H1 (cell line): Measurements from ENCODE around the gene UCP2. TPM values are rescaled to one million over a fixed set of nuclear protein-coding genes. Genes with fewer than 3 reads are reported as not detected.

ENCODE experiments used
- CTCF ChIA-PET: fragments of 300-600 bp; sonication (Branson Sonifier 250); formaldehyde crosslinking; loops from one replicate; lab custom pipeline; 2021; ENCODE audit not compliant: partially characterized antibody; lab: Charles Lee
- POLR2A ChIA-PET: fragments of 300-600 bp; sonication (Branson Sonifier 250); formaldehyde crosslinking; loops from one replicate; lab custom pipeline; 2021; ENCODE audit warnings: inconsistent platforms; ENCODE audit not compliant: partially characterized antibody; lab: Charles Lee
- DNase-seq, 2 experiments: peaks; one replicate each; pipeline versions ENCODE4 v3.0.0 to v3.0.0-alpha.2; 2010 to 2022; ENCODE audit warnings: low spot score in 2 of 2, low read depth in 1 of 2, mixed read lengths in 1 of 2
- FAIRE-seq: peaks from 2 replicates; lab custom pipeline; 2011; peaks lifted over from hg19 to GRCh38; lab: Jason Lieb, UNC
- H2AFZ ChIP-seq: 2 replicates; pipeline ENCODE4 v1.8.1; 2012; ENCODE audit warnings: low read length, inconsistent platforms
- H2AK5ac ChIP-seq: 2 replicates; pipeline ENCODE4 v1.6.1; 2013; ENCODE audit warnings: low read depth, low read length
- H2BK120ac ChIP-seq: replicated peaks from 2 replicates; pipeline ENCODE3; 2013; ENCODE audit warnings: low read depth, low read length, inconsistent platforms
- H2BK12ac ChIP-seq: 2 replicates; pipeline ENCODE4 v1.6.1; 2013; ENCODE audit warnings: low read depth, low read length
- H2BK15ac ChIP-seq: 2 replicates; pipeline ENCODE4 v1.6.1; 2013; ENCODE audit warnings: low read length
- H2BK20ac ChIP-seq: 2 replicates; pipeline ENCODE4 v1.6.1; 2013; ENCODE audit warnings: low read length
- H2BK5ac ChIP-seq: 2 replicates; pipeline ENCODE4 v1.6.1; 2013; ENCODE audit warnings: low read depth, low read length
- H3K14ac ChIP-seq: 2 replicates; pipeline ENCODE4 v1.6.1; 2013; ENCODE audit warnings: inconsistent platforms; ENCODE audit not compliant: insufficient read length
- H3K18ac ChIP-seq: 2 replicates; pipeline ENCODE4 v1.6.1; 2013; ENCODE audit warnings: low read length; ENCODE audit errors: extremely low read depth
- H3K23ac ChIP-seq: 2 replicates; pipeline ENCODE4 v1.6.1; 2013; ENCODE audit warnings: inconsistent platforms; ENCODE audit not compliant: insufficient read length
- H3K23me2 ChIP-seq: 2 replicates; pipeline ENCODE4 v1.6.1; 2013; ENCODE audit warnings: low read depth, low read length
- H3K27ac ChIP-seq: 2 replicates; pipeline ENCODE4 v1.6.1; 2011; ENCODE audit warnings: low read depth, low read length, inconsistent platforms
- H3K27me3 ChIP-seq, 4 experiments: replicated peaks in 1 of 4; 1 replicate in 1 of 4; 2 replicates in 3 of 4; pipeline versions ENCODE4 v1.6.1 to v1.8.1; 2011 to 2013; ENCODE audit warnings: low read length in 3 of 4, mild to moderate bottlenecking in 3 of 4, inconsistent platforms in 2 of 4, mixed read lengths in 2 of 4, moderate library complexity in 1 of 4; ENCODE audit not compliant: control insufficient read depth in 3 of 4, insufficient read depth in 3 of 4; ENCODE audit errors: extremely low read depth in 1 of 4
- H3K36me3 ChIP-seq, 4 experiments: 2 replicates each; pipeline versions ENCODE4 v1.6.1 to v1.8.1; 2011 to 2013; ENCODE audit warnings: mild to moderate bottlenecking in 4 of 4, low read length in 3 of 4, moderate library complexity in 2 of 4, control low read depth in 1 of 4, inconsistent platforms in 1 of 4; ENCODE audit not compliant: insufficient read depth in 4 of 4, control insufficient read depth in 2 of 4
- H3K4ac ChIP-seq: replicated peaks from 2 replicates; pipeline ENCODE3; 2013; ENCODE audit warnings: low read length, low read depth, mixed read lengths, inconsistent platforms; ENCODE audit not compliant: insufficient read length
- H3K4me1 ChIP-seq, 4 experiments: replicated peaks in 1 of 4; 1 replicate in 1 of 4; 2 replicates in 3 of 4; pipeline versions ENCODE4 v1.6.1 to v1.8.1; 2011 to 2013; ENCODE audit warnings: low read length in 3 of 4, inconsistent platforms in 2 of 4, mixed read lengths in 1 of 4; ENCODE audit not compliant: insufficient read depth in 4 of 4, control insufficient read depth in 3 of 4
- H3K4me2 ChIP-seq, 2 experiments: 2 replicates each; pipeline versions ENCODE4 v1.6.1 to v1.8.1; 2011 to 2013; ENCODE audit warnings: low read depth in 2 of 2, low read length in 2 of 2, control low read depth in 1 of 2, inconsistent platforms in 1 of 2, mild to moderate bottlenecking in 1 of 2; ENCODE audit not compliant: insufficient read depth in 1 of 2
- H3K4me3 ChIP-seq, 4 experiments: fragments of 200-600, 300-600 bp in 1 of 4; sonication (generic), shearing (Covaris generic), sonication (Bioruptor Twin) in 1 of 4; 2 replicates each; pipeline versions ENCODE4 v1.5.1 to v1.8.1; 2011 to 2016; ENCODE audit warnings: low read length in 4 of 4, low read depth in 3 of 4, control low read depth in 2 of 4, inconsistent platforms in 2 of 4, mild to moderate bottlenecking in 2 of 4, mixed read lengths in 1 of 4, moderate library complexity in 1 of 4; ENCODE audit not compliant: insufficient read depth in 2 of 4; ENCODE audit errors: extremely low read depth in 1 of 4
- H3K56ac ChIP-seq: replicated peaks from 2 replicates; pipeline ENCODE3; 2013; ENCODE audit warnings: low read depth, mild to moderate bottlenecking, mixed read lengths, low read length, inconsistent platforms; ENCODE audit not compliant: insufficient read length
- H3K79me1 ChIP-seq: 2 replicates; pipeline ENCODE4 v1.6.1; 2013; ENCODE audit warnings: low read depth, low read length, control low read depth
- H3K79me2 ChIP-seq, 2 experiments: 2 replicates each; pipeline versions ENCODE4 v1.6.1 to v1.8.1; 2012 to 2013; ENCODE audit warnings: low read length in 2 of 2, mild to moderate bottlenecking in 2 of 2, inconsistent platforms in 1 of 2; ENCODE audit not compliant: insufficient read depth in 2 of 2, control insufficient read depth in 1 of 2
- H3K9ac ChIP-seq, 4 experiments: replicated peaks in 1 of 4; 1 replicate in 1 of 4; 2 replicates in 3 of 4; pipeline versions ENCODE4 v1.6.1 to v1.8.1; 2011 to 2013; ENCODE audit warnings: low read depth in 3 of 4, low read length in 3 of 4, control low read depth in 2 of 4, mild to moderate bottlenecking in 2 of 4, moderate library complexity in 2 of 4, inconsistent platforms in 1 of 4; ENCODE audit errors: extremely low read depth in 1 of 4
- H3K9me3 ChIP-seq, 2 experiments: 2 replicates each; pipeline versions ENCODE4 v1.6.1 to v1.8.1; 2012 to 2013; ENCODE audit warnings: mild to moderate bottlenecking in 2 of 2, moderate library complexity in 2 of 2, control low read depth in 1 of 2, inconsistent platforms in 1 of 2, low read depth in 1 of 2, low read length in 1 of 2, mixed read lengths in 1 of 2; ENCODE audit not compliant: insufficient read depth in 2 of 2
- H4K20me1 ChIP-seq, 2 experiments: replicated peaks in 1 of 2; 2 replicates each; pipeline versions ENCODE3 to v1.8.1; 2011 to 2013; ENCODE audit warnings: inconsistent platforms in 2 of 2, low read length in 2 of 2, mild to moderate bottlenecking in 1 of 2; ENCODE audit not compliant: insufficient read depth in 2 of 2, control insufficient read depth in 1 of 2
- H4K5ac ChIP-seq: 2 replicates; pipeline ENCODE4 v1.6.1; 2013; ENCODE audit warnings: low read length, low read depth, mixed read lengths, inconsistent platforms; ENCODE audit not compliant: insufficient read length
- H4K8ac ChIP-seq: 2 replicates; pipeline ENCODE4 v1.8.0; 2013; ENCODE audit warnings: mild to moderate bottlenecking, moderate library complexity, low read length, inconsistent platforms; ENCODE audit not compliant: insufficient read depth; ENCODE audit errors: extremely low read depth
- H4K91ac ChIP-seq: replicated peaks from 2 replicates; pipeline ENCODE3; 2013; ENCODE audit warnings: low read length, mixed read lengths, inconsistent platforms; ENCODE audit not compliant: insufficient read length
- BCL11A ChIP-seq, 2 experiments: IDR thresholded peaks; one replicate each; pipeline ENCODE4 v1.6.1; 2011; ENCODE audit warnings: low read depth in 2 of 2, low read length in 2 of 2, mild to moderate bottlenecking in 2 of 2
- WGBS, 2 experiments: shearing (Covaris generic) in 1 of 2; methylation state at CpG; one replicate each; pipeline versions ENCODE4 v1.1.6 to v1.1.7; 2013 to 2015; ENCODE audit warnings: low lambda C conversion rate in 2 of 2, mixed read lengths in 2 of 2, inconsistent platforms in 1 of 2, low coverage in 1 of 2, missing lambda C conversion rate in 1 of 2; ENCODE audit not compliant: insufficient replicate concordance in 2 of 2, insufficient coverage in 1 of 2, insufficient read length in 1 of 2; ENCODE audit errors: extremely low coverage in 1 of 2, missing lambda C conversion rate in 1 of 2; 5-methylcytosine and 5-hydroxymethylcytosine counted together
- polyA plus RNA-seq, 7 experiments: library from polyadenylated mRNA; depleted of rRNA in 3 of 7; stranded (reverse) in 5 of 7; unstranded in 2 of 7; fragments of >200 nt in 5 of 7; fragments of 200-250 nt in 2 of 7; gene quantifications; 1 replicate in 5 of 7; 2 replicates in 1 of 7; 4 replicates in 1 of 7; pipeline versions ENCODE4 v1.2.1 to v1.2.3, GENCODE V29; 2011 to 2013; ENCODE audit warnings: missing spikeins in 2 of 7, mixed read lengths in 2 of 7
- total RNA-seq: library from RNA; stranded (reverse); fragmentation: NEBNext Ultra II Directional; extraction: Animal tissue kit (Norgen Biotek cat#: 25700); gene quantifications from 2 replicates; pipeline ENCODE4 v1.2.1, GENCODE V29; 2021

UCP2 gene
- total and polyA plus RNA-seq, 2 of the 8 experiments (the other 6 are each of a cell fraction or from before 2014, with no cell fraction given) = 46.2 to 55.2 TPM

DNA sequence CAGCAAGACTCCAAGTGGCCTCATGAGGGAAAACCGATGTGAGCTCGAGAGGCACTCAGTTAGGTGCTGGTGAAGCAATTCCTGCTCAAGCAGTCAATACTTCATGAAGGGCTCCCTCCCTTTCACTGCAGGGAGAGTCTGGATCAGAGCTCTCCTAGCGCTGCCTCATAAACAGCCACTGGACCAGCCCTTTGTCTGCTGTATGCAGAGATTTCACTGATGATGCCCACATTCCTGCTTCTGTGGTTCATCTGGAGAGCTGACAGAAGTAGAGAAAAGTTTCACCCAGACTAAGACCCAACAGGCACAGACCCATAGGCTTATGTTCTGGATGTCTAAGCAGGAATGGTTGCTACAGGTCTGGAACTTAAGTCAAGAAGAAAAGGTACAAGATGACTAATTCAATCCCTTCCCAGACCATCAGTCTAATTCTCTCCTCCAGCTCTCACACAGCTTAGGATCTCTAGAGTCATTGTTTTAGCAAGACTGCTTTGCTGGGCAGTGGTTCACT lies 4.0 kb downstream of the UCP2 start:
- DNase-seq (no peak), FAIRE-seq (no peak)
- Histone ChIP-seq H3K14ac (no peak overlapping the region), H3K27ac (no peak overlapping the region), H3K9me3 (no peaks in the 10 kb centered on the region), H3K36me3 (peaks cover 20 to 67% (median 37%) of the 10 kb centered on the region in 4 experiments), H3K4ac (no peak overlapping the region), H3K4me3 (no peak overlapping the region), H2BK12ac (no peak overlapping the region), H3K4me1 (peaks cover 7 to 17% (median 10%) of the 10 kb centered on the region in 4 experiments), H3K4me2 (no peak overlapping the region), H3K79me2 (peaks cover 0 to 6% of the 10 kb centered on the region in 2 experiments; a peak in 1 of 4 replicates), H2AK5ac (no peak overlapping the region), H2BK5ac (no peak overlapping the region), H4K20me1 (peaks cover 0 to 8% of the 10 kb centered on the region in 2 experiments), H3K18ac (no peak overlapping the region), H3K9ac (no peak overlapping the region), H2AFZ (no peak overlapping the region), H2BK15ac (no peak overlapping the region), H3K23me2 (peaks cover 10% of the 10 kb centered on the region), H2BK20ac (no peak overlapping the region), H4K8ac (no peak overlapping the region), H3K79me1 (peaks cover 2% of the 10 kb centered on the region; the same call in 1 of the 2 replicates), H2BK120ac (no peak overlapping the region), H3K27me3 (peaks cover 0 to 2% (median 0%) of the 10 kb centered on the region in 4 experiments; a peak in 2 of 7 replicates), H3K56ac (no peak overlapping the region), H4K5ac (no peak overlapping the region), H4K91ac (no peak overlapping the region), H3K23ac (no peak overlapping the region)
- CTCF ChIA-PET = interaction anchor here (4.9 kb wide), 1 partner anchor 15 kb away, joined by 22 read pairs; no protein-coding TSS in a partner anchor
- 97% methylated on average over 3 of the region's 3 CpGs; no CpG with 5 or more reads in 1 of the 2 experiments for WGBS, 2 experiments
- POLR2A ChIA-PET = interaction anchor here (1.0 to 6.8 kb wide), 4 partner anchors 8 to 35 kb away, joined by 3 to 94 read pairs (median 9); no protein-coding TSS in a partner anchor
- no peak for TF ChIP-seq BCL11A (IDR thresholded peaks at IDR 0.05; ENCODE audit: low read depth in 2 of 2, low read length in 2 of 2)
